ENCODE results near the gene GRIK1.

Gene GRIK1

DNA sequence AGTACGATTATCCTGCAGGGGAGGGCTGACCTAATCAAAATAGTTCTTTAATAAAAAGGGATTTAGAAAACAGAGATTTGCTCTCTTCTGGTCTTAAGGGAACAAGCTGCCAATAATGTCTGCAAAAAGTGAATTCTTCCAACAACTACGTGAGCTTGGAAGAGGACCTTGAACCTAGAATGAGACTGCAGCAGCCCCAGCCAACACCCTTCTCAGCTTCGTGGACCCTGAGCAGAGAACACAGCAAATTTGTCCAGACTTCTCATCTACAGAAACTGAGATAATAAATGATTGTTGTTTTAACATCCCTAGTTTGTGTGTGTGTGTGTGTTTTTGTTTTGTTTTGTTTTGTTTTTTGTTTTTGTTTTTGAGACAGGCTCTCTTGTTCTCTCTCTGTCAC lies 309.4 kb downstream of the GRIK1 start:
- no peaks in the 10 kb centered on the region for H3K4me1 ChIP-seq (ENCODE audit: insufficient read depth, low read length, severe bottlenecking)
- no peak overlapping the region for H3K9ac ChIP-seq (ENCODE audit: low read length)
- no peaks in the 10 kb centered on the region for H3F3A ChIP-seq (ENCODE audit: insufficient read depth, low read length)
- TF ChIP-seq, protein P1, sequence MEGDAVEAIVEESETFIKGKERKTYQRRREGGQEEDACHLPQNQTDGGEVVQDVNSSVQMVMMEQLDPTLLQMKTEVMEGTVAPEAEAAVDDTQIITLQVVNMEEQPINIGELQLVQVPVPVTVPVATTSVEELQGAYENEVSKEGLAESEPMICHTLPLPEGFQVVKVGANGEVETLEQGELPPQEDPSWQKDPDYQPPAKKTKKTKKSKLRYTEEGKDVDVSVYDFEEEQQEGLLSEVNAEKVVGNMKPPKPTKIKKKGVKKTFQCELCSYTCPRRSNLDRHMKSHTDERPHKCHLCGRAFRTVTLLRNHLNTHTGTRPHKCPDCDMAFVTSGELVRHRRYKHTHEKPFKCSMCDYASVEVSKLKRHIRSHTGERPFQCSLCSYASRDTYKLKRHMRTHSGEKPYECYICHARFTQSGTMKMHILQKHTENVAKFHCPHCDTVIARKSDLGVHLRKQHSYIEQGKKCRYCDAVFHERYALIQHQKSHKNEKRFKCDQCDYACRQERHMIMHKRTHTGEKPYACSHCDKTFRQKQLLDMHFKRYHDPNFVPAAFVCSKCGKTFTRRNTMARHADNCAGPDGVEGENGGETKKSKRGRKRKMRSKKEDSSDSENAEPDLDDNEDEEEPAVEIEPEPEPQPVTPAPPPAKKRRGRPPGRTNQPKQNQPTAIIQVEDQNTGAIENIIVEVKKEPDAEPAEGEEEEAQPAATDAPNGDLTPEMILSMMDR (IDR thresholded peaks at IDR 0.05; ENCODE audit: low read length): no peak
- no peak for TF ChIP-seq EZH2 (IDR thresholded peaks at IDR 0.05; ENCODE audit: borderline replicate concordance, low read length)
- no peaks in the 10 kb centered on the region for H3K9me3 ChIP-seq (ENCODE audit: low read length)
- H3K27me3 ChIP-seq (ENCODE audit: insufficient read depth, low read length): no peaks in the 10 kb centered on the region
- no peak overlapping the region for H2AFZ ChIP-seq (ENCODE audit: low read length)
- H3K27ac ChIP-seq (ENCODE audit: low read depth, low read length, poor library complexity, severe bottlenecking): no peak overlapping the region
- no peak overlapping the region for H3K4me2 ChIP-seq (ENCODE audit: low read length)
- no peaks in the 10 kb centered on the region for H3K9me2 ChIP-seq (ENCODE audit: low read depth, low read length)
- H3K4me3 ChIP-seq (ENCODE audit: low read depth, low read length, poor library complexity, severe bottlenecking): no peak overlapping the region
- H3K79me2 ChIP-seq (ENCODE audit: insufficient read depth, low read length): no peaks in the 10 kb centered on the region
- H3K36me3 ChIP-seq (ENCODE audit: insufficient read depth, low read length): no peaks in the 10 kb centered on the region
- no peaks in the 10 kb centered on the region for H4K20me1 ChIP-seq (ENCODE audit: insufficient read depth, low read length)

DNA sequence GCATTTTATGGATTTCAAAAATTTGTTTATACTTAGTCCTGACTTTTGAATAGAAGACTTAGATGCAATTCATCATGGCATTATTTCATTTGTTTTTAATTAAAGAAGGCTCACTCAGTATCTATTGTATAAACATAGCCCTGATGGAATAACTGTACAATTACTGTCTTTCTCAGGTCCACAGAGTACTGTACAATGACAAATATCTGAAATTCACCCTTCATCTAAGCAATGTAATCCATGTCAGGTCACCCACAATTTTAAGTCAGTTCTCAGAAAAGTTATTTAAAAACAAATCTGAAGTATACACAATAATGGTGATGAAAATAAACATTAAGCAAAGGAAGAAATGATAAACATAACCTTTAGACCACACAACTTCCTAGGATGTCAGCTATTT lies 311.9 kb downstream of the GRIK1 start:
- Histone ChIP-seq H3K79me2 (ENCODE audit: insufficient read depth, low read length) (no peaks in the 10 kb centered on the region), H4K20me1 (ENCODE audit: insufficient read depth, low read length) (no peaks in the 10 kb centered on the region), H3K4me1 (ENCODE audit: insufficient read depth, low read length, severe bottlenecking) (no peaks in the 10 kb centered on the region), H3K9me3 (ENCODE audit: low read length) (no peaks in the 10 kb centered on the region), H3K4me3 (ENCODE audit: low read depth, low read length, poor library complexity, severe bottlenecking) (no peak overlapping the region), H3K9ac (ENCODE audit: low read length) (no peak overlapping the region), H3K36me3 (ENCODE audit: insufficient read depth, low read length) (no peaks in the 10 kb centered on the region), H3K4me2 (ENCODE audit: low read length) (no peak overlapping the region), H3K27me3 (ENCODE audit: insufficient read depth, low read length) (no peaks in the 10 kb centered on the region), H3K27ac (ENCODE audit: low read depth, low read length, poor library complexity, severe bottlenecking) (no peak overlapping the region), H2AFZ (ENCODE audit: low read length) (no peak overlapping the region), H3K9me2 (ENCODE audit: low read depth, low read length) (no peaks in the 10 kb centered on the region), H3F3A (ENCODE audit: insufficient read depth, low read length) (no peaks in the 10 kb centered on the region)
- TF ChIP-seq, protein P1 (IDR thresholded peaks at IDR 0.05; ENCODE audit: low read length): no peak
- no peak for TF ChIP-seq EZH2 (IDR thresholded peaks at IDR 0.05; ENCODE audit: borderline replicate concordance, low read length)

DNA sequence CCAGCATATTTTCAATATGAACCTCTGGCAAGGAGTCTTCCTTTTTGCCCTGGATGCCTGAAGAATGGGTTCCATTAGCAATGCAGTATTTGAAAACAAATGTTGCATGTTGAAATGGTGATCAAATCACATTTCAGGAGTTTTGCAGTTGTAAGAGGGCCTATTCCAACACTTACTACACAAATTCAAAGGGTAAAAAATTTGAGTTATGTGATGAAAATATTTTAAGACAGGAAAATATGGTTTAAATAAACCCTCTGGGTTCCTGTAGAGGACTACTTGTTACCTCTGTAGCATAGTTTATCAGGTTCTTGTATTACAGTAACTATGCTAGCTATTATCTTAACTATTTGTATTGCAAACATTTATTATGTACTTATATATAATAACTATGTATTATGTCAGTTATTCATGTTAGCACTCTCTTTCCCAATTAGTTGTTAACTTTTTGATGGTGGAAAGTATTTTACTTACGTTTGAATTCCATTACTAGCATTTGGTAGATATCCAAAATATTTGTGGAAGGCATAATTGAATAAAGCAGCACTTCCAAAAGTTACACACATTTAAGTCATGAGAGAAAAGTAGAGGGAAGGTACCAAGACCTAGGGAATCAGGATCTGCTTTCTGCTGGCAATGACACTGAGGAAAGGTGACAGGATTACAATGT lies 312.9 kb downstream of the GRIK1 start:
- no peaks in the 10 kb centered on the region for H3K9me3 ChIP-seq (ENCODE audit: low read length)
- no peak overlapping the region for H3K9ac ChIP-seq (ENCODE audit: low read length)
- no peaks in the 10 kb centered on the region for H3K9me2 ChIP-seq (ENCODE audit: low read depth, low read length)
- H3K4me3 ChIP-seq (ENCODE audit: low read depth, low read length, poor library complexity, severe bottlenecking): no peak overlapping the region
- no peaks in the 10 kb centered on the region for H3K27me3 ChIP-seq (ENCODE audit: insufficient read depth, low read length)
- no peaks in the 10 kb centered on the region for H4K20me1 ChIP-seq (ENCODE audit: insufficient read depth, low read length)
- H3K4me1 ChIP-seq (ENCODE audit: insufficient read depth, low read length, severe bottlenecking): no peaks in the 10 kb centered on the region
- H3F3A ChIP-seq (ENCODE audit: insufficient read depth, low read length): no peaks in the 10 kb centered on the region
- H3K36me3 ChIP-seq (ENCODE audit: insufficient read depth, low read length): no peaks in the 10 kb centered on the region
- H3K27ac ChIP-seq (ENCODE audit: low read depth, low read length, poor library complexity, severe bottlenecking): no peak overlapping the region
- no peak for TF ChIP-seq EZH2 (IDR thresholded peaks at IDR 0.05; ENCODE audit: borderline replicate concordance, low read length)
- TF ChIP-seq, protein P1 (IDR thresholded peaks at IDR 0.05; ENCODE audit: low read length): no peak
- no peak overlapping the region for H2AFZ ChIP-seq (ENCODE audit: low read length)
- no peaks in the 10 kb centered on the region for H3K79me2 ChIP-seq (ENCODE audit: insufficient read depth, low read length)
- H3K4me2 ChIP-seq (ENCODE audit: low read length): no peak overlapping the region
